Astrocyte of the spinal cord (primary cell): ENCODE data around the gene NT5DC4.
A peak's percentile ranks its signal among the peaks of the same experiment; 100 is the strongest.
"Not testable (repeated sequence)": the region's sequence is repeated elsewhere in the genome, so short reads cannot be mapped to it uniquely, and the experiment has no call there.

Source experiments
- DNase-seq: peaks from one replicate; pipeline ENCODE4 v3.0.0; 2011; ENCODE audit warnings: low read depth, low spot score
- H3K4me3 ChIP-seq: 2 replicates; pipeline ENCODE4 v1.5.1; 2011; ENCODE audit warnings: low read depth, mild to moderate bottlenecking, low read length, moderate library complexity
- CTCF ChIP-seq: IDR thresholded peaks from 2 replicates; pipeline ENCODE4 v1.5.1; 2012; ENCODE audit warnings: low read depth, mild to moderate bottlenecking, low read length, inconsistent platforms
- in situ Hi-C: cut with HindIII; loops from 2 replicates; pipeline ENCODE4 v1.10.0; 2017; ENCODE audit warnings: low sequenced_read_pairs

NT5DC4 gene

DNA sequence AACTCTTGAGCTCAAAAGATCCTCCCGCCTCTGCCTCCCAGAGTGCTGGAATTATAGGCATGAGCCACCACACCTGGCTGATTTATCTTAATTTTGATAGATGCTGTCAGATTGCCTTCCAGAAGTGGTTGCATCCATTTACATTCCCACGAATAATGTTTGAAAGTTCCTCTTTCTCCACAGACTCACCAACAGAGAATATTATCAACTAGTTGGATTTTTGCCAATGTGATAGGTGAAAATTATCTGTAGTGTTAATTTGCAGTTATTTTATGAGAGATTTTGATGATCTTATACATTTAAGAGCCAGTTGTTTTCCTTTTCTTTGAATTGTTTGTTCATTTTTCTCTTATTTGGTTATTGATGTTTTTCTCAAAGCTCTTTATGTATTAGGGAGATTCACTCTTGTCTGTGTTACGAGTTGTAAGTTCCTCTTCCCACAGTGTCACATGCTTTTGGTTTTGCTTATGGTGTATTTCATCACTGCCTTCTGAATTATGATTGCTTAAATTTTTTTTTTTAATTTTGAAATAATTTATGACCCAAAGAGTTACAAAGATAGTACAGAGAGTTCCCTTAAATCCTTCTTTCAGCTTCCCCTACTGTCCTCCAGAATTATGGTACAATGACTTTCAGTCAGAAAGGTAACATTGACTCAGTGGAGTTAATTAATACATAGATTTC lies 20.7 kb upstream of the NT5DC4 start:
- in situ Hi-C loops: no loop called here
- DNase-seq: no peak
- TF ChIP-seq CTCF: no peak
- no peak overlapping the region for H3K4me3 ChIP-seq

- in situ Hi-C loops: no loop called here
- no peak for TF ChIP-seq CTCF
- no peak for DNase-seq
- no peak overlapping the region for H3K4me3 ChIP-seq
Measured at GRCh38 chr2:112701052-112701451, 19.8 kb upstream of the NT5DC4 start.

DNA sequence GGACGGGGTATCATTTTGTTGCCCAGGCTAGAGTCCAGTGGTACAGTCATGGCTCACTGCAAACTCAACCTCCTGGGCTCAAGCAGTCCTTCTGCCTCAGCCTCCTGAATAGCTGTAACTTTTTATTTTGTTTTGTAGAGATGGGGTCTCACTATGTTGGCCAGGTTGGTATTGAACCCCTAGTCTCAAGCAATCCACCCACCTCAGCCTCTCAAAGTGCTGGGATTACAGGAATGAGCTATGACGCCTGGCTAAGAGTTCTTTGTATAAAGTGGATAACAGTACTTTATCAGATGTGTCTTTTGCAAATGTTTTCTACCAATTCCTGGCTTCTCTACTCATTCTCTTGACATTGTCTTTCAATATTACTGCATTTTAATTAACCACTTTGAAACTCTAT lies 17.1 kb upstream of the NT5DC4 start:
- DNase-seq: no peak
- in situ Hi-C loops: no loop called here
- TF ChIP-seq CTCF: no peak
- no peak overlapping the region for H3K4me3 ChIP-seq

DNA sequence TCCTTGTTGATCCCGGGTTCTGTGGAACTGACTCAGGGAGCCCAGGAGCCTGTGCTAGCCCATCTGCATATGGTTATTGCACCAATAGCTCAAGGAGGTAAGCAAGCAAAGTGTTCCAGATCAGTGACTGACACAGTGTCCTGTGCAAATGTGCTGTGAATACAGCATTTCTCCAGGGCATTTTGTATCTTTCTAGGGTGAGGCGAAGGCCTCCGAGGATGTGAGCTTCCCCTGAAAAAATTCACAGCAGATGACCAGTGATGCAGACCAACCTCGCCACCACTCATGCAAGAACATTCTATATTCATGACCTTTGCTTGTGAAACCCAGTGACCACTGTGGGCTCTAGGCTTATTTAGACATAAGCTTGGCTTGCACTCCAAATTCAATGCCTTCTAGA lies 15.2 kb upstream of the NT5DC4 start:
- no peak overlapping the region for H3K4me3 ChIP-seq
- in situ Hi-C loops: no loop called here
- DNase-seq: no peak
- TF ChIP-seq CTCF: no peak

DNA sequence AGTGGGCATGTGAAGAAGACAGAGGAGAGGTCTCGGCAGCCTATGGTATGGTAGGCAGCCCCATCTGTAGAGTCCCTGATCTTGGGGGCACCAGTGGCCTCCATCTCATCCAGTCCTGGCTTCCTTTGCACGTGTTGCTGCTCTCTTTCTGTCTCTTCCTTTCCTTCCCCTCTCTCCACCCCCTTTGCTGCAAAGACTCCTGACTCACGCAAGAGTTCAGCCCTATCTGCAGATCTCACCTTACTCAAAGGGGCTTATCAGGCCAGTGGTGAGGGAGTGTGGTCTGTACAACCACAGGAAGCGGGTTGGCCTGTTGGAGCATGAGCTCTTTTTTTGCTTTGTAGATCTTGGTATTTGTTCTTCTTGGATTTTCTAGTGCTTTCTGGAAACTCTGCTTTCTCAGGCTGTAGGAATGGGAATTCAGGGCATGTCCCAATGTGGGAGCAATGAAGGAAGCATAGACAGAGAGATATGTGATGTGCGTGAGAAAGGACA lies 14.6 kb upstream of the NT5DC4 start:
- no peak overlapping the region for H3K4me3 ChIP-seq
- peak; percentile 66 for DNase-seq
- TF ChIP-seq CTCF: no peak
- in situ Hi-C loops: no loop called here

- in situ Hi-C loops, H3K4me3 ChIP-seq, DNase-seq: not testable (repeated sequence)
Measured at GRCh38 chr2:112706947-112707346, 13.9 kb upstream of the NT5DC4 start.

- no peak for DNase-seq
- TF ChIP-seq CTCF: no peak
- no peak overlapping the region for H3K4me3 ChIP-seq
- in situ Hi-C loops: no loop called here
Measured at GRCh38 chr2:112708968-112709367, 11.9 kb upstream of the NT5DC4 start.
